GM12878 (cell line): Measurements from ENCODE around the gene PHEX.

Experiments
- BHLHE40 ChIP-seq, 2 experiments: fragments of 450-650 bp in 1 of 2; IDR thresholded peaks; 2 replicates each; pipeline ENCODE4 v1.6.1; 2011 to 2017; ENCODE audit warnings: low read depth in 2 of 2, borderline replicate concordance in 1 of 2, improper control_type of control experiment in 1 of 2, low read length in 1 of 2, mild to moderate bottlenecking in 1 of 2
- EP300 ChIP-seq, 2 experiments: fragments of 150-350 bp in 1 of 2; IDR thresholded peaks; 2 replicates each; pipeline ENCODE4 v1.6.1; 2011 to 2012; ENCODE audit warnings: low read depth in 2 of 2, low read length in 2 of 2, borderline replicate concordance in 1 of 2, improper control_type of control experiment in 1 of 2, inconsistent platforms in 1 of 2; ENCODE audit not compliant: control insufficient read depth in 1 of 2
- GABPA ChIP-seq: IDR thresholded peaks from 2 replicates; pipeline ENCODE4 v1.6.1; 2014; ENCODE audit warnings: antibody characterized with exemption, low read depth, mild to moderate bottlenecking, inconsistent platforms
- MEF2A ChIP-seq: IDR thresholded peaks from 2 replicates; pipeline ENCODE4 v1.6.1; 2011; ENCODE audit warnings: low read depth, mild to moderate bottlenecking, low read length, moderate library complexity; ENCODE audit not compliant: insufficient read depth
- MTA2 ChIP-seq: fragments of 450-650 bp; IDR thresholded peaks from 2 replicates; pipeline ENCODE4 v1.6.1; 2016; ENCODE audit warnings: low read depth, mild to moderate bottlenecking, moderate library complexity
- POLR2A ChIP-seq: IDR thresholded peaks from 2 replicates; pipeline ENCODE4 v1.6.1; 2011; ENCODE audit warnings: low read depth, mild to moderate bottlenecking, low read length
- SIN3A ChIP-seq: IDR thresholded peaks from 2 replicates; pipeline ENCODE4 v1.6.1; 2012; ENCODE audit warnings: low read depth, low read length, improper control_type of control experiment
- TF ChIP-seq, protein P1 (sequence below): IDR thresholded peaks from 2 replicates; pipeline ENCODE4 v1.6.1; 2011; ENCODE audit warnings: low read depth, mild to moderate bottlenecking, low read length, moderate library complexity, borderline replicate concordance; ENCODE audit errors: extremely low read depth
- TF ChIP-seq, protein P2 (sequence below), 3 experiments: IDR thresholded peaks in 2 of 3; conservative IDR thresholded peaks in 1 of 3; 2 replicates each; pipeline ENCODE4 v1.5.1; 2011; ENCODE audit warnings: low read depth in 3 of 3, low read length in 3 of 3, mild to moderate bottlenecking in 3 of 3, control low read depth in 2 of 3, moderate library complexity in 2 of 3, inconsistent platforms in 1 of 3, mixed read lengths in 1 of 3; ENCODE audit not compliant: control insufficient read depth in 2 of 3, insufficient read depth in 1 of 3; ENCODE audit errors: extremely low read depth in 1 of 3

DNA sequence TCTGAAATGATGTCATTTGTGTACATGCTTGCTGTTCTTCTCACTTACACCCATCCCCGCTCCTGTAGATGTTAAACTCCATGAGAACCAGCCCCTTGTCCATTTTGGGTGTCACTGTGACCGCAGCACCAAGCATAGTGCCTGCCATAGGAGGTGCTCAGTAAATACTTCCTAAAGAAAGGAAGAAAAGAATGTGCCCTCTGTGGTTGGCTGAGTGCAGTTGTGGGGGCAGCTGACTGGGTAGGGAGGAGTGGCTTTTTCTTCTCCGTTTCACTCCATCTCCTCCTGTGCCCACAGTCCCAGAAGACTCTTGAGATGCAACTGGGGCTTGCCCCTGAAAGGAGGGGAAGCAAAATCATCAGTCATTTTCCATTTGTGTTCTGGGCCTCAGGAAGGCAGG lies 25.5 kb downstream of the PHEX start:
- TF ChIP-seq, protein P1, sequence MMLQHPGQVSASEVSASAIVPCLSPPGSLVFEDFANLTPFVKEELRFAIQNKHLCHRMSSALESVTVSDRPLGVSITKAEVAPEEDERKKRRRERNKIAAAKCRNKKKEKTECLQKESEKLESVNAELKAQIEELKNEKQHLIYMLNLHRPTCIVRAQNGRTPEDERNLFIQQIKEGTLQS: no peak
- TF ChIP-seq SIN3A (no peak), MTA2 (no peak), GABPA (no peak), BHLHE40 (IDR thresholded peaks at IDR 0.05; ENCODE audit: borderline replicate concordance in 1 of 2, low read depth in 2 of 2, low read length in 1 of 2) (no peak), MEF2A (no peak), POLR2A (no peak), EP300 (IDR thresholded peaks at IDR 0.05; ENCODE audit: borderline replicate concordance in 1 of 2, control insufficient read depth in 1 of 2, low read depth in 2 of 2, low read length in 2 of 2) (no peak)
- TF ChIP-seq, protein P2, sequence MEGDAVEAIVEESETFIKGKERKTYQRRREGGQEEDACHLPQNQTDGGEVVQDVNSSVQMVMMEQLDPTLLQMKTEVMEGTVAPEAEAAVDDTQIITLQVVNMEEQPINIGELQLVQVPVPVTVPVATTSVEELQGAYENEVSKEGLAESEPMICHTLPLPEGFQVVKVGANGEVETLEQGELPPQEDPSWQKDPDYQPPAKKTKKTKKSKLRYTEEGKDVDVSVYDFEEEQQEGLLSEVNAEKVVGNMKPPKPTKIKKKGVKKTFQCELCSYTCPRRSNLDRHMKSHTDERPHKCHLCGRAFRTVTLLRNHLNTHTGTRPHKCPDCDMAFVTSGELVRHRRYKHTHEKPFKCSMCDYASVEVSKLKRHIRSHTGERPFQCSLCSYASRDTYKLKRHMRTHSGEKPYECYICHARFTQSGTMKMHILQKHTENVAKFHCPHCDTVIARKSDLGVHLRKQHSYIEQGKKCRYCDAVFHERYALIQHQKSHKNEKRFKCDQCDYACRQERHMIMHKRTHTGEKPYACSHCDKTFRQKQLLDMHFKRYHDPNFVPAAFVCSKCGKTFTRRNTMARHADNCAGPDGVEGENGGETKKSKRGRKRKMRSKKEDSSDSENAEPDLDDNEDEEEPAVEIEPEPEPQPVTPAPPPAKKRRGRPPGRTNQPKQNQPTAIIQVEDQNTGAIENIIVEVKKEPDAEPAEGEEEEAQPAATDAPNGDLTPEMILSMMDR (IDR thresholded peaks at IDR 0.05 in 2 of 3, conservative IDR thresholded peaks at IDR 0.05 in 1 of 3; ENCODE audit: control insufficient read depth in 2 of 3, extremely low read depth in 1 of 3, insufficient read depth in 1 of 3, low read depth in 3 of 3, low read length in 3 of 3): no peak
